Measurements from ENCODE around the gene LMX1A.

GRCh38 chr1:165395478-165395877, 39.0 kb upstream of the LMX1A start:
- TF ChIP-seq CTCF (IDR thresholded peaks at IDR 0.05) (no peak), ZFX (IDR thresholded peaks at IDR 0.05; ENCODE audit: borderline replicate concordance) (no peak)

All from 22Rv1 (cell line).